ENCODE results near the gene DLX5.

DNA sequence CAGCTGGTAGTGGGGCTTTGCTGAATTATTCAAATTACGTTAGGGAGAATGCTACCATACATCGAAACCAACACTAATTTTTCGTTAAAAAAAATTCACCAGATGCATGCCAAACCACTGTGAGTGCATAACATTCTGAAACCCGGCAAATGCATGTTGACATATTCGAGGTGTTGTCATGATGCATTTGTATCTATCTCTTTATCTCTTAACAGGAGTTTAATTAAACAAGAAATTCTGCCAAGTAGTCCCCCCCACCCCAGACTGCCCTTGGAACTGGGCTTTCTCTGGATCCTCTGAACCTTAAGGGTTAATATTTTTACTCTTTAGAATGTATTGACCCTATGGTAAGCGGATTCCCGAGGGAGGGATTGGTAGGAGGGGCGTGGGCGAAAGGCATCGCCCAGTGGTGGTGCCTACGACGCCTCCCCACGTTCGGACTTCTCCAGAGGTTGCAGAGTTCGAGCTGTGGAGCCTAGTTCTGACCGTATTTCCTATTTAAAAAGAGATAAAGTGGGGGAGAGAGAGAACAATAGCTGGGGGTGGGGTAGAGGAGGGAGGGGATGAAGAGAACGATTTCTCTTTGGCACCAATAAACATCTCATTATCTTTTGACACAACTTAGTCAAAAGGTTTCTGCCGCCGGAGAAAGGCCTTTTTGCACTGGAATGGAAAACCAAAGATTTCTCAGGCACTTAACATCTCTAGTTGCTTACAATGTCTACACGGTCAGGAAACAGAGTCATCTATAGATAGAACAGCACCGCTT, 12.1 kb downstream of the DLX5 start:
- TF ChIP-seq, protein P1, sequence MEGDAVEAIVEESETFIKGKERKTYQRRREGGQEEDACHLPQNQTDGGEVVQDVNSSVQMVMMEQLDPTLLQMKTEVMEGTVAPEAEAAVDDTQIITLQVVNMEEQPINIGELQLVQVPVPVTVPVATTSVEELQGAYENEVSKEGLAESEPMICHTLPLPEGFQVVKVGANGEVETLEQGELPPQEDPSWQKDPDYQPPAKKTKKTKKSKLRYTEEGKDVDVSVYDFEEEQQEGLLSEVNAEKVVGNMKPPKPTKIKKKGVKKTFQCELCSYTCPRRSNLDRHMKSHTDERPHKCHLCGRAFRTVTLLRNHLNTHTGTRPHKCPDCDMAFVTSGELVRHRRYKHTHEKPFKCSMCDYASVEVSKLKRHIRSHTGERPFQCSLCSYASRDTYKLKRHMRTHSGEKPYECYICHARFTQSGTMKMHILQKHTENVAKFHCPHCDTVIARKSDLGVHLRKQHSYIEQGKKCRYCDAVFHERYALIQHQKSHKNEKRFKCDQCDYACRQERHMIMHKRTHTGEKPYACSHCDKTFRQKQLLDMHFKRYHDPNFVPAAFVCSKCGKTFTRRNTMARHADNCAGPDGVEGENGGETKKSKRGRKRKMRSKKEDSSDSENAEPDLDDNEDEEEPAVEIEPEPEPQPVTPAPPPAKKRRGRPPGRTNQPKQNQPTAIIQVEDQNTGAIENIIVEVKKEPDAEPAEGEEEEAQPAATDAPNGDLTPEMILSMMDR (conservative IDR thresholded peaks at IDR 0.05 in 1 of 2, IDR thresholded peaks at IDR 0.05 in 1 of 2; ENCODE audit: low read depth in 1 of 2, low read length in 2 of 2), result no peak
- TF ChIP-seq EZH2 (IDR thresholded peaks at IDR 0.05; ENCODE audit: low read length, missing control alignments), result no peak
